Keratinocyte (primary cell): ENCODE results near the gene SRRM5.

Source experiments
- CTCF ChIP-seq, 3 experiments: IDR thresholded peaks in 1 of 3; conservative IDR thresholded peaks in 1 of 3; optimal IDR thresholded peaks in 1 of 3; 2 replicates in 2 of 3; 3 replicates in 1 of 3; pipeline versions ENCODE3 to v1.5.1; 2011; ENCODE audit warnings: low read length in 3 of 3, mild to moderate bottlenecking in 3 of 3, moderate library complexity in 2 of 3, control low read depth in 1 of 3, inconsistent platforms in 1 of 3; ENCODE audit not compliant: insufficient read depth in 2 of 3; ENCODE audit errors: extremely low read depth in 1 of 3
- EZH2 ChIP-seq: IDR thresholded peaks from one replicate; pipeline ENCODE4 v1.6.1; 2012; ENCODE audit warnings: inconsistent platforms, mild to moderate bottlenecking, low read length, moderate library complexity

GRCh38 chr19:43562698-43563241 is 49.1 kb upstream of the SRRM5 start:
- TF ChIP-seq CTCF (optimal IDR thresholded peaks at IDR 0.05 in 1 of 3, IDR thresholded peaks at IDR 0.05 in 1 of 3, conservative IDR thresholded peaks at IDR 0.05 in 1 of 3; ENCODE audit: extremely low read depth in 1 of 3, insufficient read depth in 2 of 3, low read length in 3 of 3) (no peak), EZH2 (no peak)
